HG03159 (cell line): Measurements from ENCODE around the gene ENTR1.
"Not testable (repeated sequence)": the region's sequence is repeated elsewhere in the genome, so short reads cannot be mapped to it uniquely, and the experiment has no call there.

Experiments used
- ATAC-seq: cut with Tn5 transposase; IDR thresholded peaks from one replicate; pipeline ENCODE4 v1.9.1; 2021; ENCODE audit warnings: mild to moderate bottlenecking, moderate library complexity; ENCODE audit not compliant: unreplicated experiment

The ENTR1 gene

DNA sequence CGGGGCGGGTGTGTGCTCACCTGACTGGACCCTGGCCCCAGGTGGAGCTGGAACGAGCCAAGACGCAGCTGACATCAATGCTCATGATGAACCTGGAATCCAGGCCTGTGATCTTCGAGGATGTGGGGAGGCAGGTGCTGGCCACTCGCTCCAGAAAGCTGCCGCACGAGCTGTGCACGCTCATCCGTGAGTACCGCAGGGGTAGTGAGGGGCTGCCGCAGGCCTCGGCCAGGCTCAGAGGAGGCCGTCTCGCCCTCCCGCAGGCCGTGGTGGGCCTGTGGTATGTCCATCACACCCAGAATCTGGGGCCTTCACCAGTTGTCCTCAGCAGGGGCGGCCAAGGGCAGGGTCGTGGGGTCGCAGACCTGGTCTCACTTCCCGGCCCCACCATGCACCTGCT, 11.4 kb upstream of the ENTR1 start:
- ATAC-seq = no peak

DNA sequence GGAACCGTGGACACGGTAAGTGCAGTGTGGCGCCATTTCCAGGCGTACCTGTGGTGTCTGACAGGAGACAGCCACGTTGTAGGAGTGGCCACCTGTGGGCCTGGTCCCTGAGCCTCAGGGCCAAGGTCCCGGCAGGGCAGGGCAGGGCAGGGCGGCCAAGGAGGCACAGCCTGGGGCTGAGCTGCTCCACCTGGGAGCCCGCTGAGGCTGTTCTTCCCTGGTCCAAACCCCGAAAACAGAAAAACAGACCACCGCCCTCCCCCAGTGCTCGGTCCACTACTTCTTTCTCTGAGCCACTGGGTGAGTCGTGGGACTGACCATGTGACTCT, 8.6 kb upstream of the ENTR1 start:
- no peak for ATAC-seq

DNA sequence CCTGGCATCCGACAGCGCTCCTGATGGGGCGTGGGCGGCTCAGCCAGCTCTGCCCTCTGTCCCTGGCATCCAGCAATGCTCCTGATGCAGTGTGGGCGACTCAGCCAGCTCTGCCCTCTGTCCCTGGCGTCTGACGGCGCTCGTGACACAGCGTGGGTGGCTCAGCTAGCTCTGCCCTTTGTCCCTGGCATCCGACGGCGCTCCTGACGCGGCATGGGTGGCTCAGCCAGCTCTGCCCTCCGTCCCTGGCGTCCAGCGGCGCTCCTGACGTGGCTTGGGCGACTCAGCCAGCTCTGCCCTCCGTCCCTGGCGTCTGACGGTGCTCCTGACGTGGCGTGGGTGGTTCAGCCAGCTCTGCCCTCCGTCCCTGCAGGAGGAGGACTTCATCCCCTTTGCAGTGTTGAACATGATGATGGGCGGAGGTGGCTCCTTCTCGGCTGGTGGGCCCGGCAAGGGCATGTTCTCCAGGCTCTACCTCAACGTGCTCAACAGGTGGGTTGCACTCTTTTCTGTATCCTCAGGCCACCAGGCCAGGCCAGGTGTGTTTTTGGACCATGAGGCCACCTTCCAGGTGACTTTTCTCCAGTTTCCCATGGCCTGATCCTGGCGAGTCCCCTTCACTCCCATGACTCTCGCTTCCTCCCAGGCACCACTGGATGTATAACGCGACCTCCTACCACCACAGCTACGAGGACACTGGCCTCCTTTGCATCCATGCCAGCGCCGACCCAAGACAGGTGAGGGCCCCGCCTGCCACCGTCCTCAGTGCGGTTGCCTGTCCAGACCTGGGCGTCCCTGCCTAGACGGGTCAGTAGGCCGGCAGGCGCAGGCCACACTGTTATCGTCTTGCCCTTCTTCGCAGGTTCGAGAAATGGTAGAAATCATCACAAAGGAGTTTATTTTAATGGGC, 8.0 kb upstream of the ENTR1 start:
- ATAC-seq = no peak

DNA sequence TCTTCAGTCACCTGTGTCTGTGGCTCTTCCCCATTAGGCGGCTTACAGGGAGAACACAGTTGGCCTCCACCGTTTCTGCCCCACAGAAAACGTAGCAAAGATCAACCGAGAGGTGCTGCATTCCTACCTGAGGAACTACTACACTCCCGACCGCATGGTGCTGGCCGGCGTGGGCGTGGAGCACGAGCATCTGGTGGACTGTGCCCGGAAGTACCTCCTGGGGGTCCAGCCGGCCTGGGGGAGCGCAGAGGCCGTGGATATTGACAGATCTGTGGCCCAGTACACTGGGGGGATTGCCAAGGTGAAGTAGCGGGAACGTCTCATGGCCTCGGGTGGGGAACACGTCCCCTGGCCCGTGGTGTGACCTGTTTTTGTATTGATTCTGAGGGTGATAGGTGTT, 6.5 kb upstream of the ENTR1 start:
- ATAC-seq = no peak

DNA sequence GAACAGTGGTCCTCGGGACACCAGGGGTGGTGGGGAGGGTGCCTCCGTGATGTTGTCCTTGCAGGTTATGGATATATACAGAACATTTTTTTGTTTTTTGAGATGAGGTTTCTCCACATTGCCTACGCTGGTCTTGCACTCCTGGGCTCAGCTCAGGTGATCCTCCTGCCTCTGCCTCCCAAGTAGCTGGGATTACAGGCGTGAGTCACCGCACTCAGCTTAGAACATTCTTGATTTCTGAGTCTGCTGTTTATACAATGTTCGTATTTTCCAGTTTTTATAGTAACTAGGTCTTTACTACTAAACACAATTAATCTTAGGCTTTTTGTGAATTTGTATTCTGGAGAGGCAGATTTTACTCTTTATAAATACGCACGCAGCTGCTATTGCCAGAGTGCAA, 6.0 kb upstream of the ENTR1 start:
- ATAC-seq = no peak

DNA sequence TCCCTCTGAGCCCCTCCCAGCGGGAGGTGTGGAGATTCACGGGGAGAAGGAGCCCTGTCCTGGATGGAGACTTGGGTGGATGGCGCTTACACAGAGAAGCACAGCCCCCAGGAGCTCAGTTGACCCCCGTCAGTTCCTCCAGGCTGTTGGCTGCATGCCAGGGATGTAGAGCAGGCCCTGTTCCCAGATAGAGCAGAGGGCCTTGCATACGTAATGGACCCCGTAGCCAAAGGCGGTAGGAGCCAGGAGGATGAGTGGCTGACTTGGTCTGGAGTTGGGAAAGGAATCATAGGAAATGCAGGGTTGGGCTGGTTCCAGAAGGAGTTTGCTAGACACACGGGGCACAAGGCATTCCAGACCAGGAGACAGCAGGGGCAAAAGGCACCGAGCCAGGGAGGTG, 2.5 kb upstream of the ENTR1 start:
- ATAC-seq = no peak

DNA sequence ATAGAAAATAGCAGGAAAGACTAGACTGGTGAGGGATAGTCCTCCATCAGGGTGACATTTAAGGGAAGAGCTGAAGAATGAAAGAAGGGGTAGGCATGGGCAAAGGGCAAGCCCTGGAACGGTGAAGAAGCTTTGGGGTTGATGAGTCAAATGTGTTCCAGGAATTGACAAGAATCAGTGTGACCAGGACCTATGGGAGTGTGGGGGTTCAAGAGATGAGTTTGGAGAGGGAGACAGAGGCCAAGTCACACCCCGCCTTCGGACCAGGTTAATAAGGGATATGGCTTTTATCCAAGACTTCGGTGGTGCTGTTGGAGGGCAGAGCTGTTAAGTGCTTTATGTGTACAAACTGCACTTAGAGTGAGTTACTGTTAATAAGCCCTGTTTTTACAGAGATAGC, 964 bp upstream of the ENTR1 start:
- ATAC-seq = no peak

DNA sequence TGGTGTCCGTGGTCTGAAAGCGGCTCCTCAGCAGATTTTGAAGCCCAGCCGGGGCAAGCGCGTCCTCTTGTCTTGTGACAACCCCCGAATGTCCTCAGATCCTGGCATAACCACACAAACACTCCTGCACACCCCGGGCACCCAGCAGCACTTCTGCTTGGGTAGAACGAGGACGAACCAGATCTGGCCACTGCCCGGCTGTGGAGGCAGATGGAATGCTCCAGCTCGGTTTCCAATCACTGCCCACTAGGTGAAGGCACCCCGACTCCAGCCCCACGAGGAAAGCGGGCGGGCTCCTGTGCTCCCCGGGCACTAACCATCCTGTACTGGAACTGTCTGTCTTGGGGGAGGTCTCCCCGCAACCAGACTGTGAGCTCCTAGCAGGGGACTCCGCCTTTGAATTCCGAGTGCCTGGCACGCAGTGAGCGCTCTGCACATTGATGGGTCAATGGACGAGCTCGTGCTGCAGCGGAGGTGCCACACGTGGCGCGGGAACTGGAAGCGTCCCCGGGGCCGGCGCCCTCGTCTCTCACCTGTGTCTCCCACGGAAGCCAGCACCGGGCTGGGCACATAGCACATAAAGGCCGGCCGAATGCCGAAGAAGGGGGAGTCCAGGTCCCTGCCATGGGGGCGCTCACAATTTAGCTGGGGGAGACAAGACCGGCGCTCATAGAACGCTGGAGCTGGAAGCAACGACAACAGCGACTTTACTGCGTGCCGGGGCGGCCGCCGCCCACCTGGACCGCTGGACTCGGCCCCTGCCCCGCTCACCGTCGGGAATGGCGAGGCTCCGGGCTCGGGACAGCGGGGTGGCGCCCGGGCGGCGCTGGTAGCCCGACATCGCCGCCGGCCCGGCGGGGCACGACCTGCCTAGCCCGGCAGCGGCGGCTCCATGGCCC, 608 bp downstream of the ENTR1 start:
- ATAC-seq = no peak

DNA sequence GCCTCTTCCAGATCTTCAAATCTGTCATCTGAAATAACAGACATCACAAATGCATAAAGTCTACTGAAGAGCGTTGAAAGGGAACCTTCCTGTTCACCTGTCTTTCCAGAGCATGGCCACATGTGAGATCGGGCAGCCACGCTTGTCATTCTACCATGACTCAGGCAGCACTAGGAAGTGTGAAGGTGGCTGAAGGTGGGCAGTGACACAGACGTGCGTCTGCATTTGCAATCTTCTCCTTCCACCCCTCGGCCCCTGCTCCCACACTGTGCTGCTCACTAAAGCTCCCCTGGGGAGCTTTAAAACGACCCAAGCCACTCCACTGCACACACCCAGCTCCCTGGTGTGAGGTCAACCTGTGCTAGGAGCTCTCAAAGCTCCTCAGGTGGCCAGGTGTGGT, 2.5 kb downstream of the ENTR1 start:
- no peak for ATAC-seq

DNA sequence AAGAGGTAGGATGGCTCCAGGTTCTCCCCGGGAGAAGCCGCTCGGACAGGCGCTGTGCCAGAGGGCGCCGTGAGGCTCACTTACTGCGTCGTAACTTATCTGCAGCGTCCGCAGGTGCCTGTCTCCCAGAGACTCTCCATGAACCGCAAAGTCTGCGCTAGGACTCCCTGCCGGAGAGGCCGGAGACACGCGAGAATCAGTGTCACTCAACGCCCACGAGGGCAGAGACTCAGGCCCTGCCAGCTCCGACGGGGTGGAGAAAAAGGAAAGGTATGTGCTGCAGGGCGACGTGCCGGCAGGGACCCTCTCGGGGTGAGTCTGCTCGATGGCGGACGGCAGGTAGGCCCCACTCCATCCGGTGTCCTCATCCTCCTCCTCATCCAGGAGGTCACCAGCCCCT, 3.4 kb downstream of the ENTR1 start:
- not testable (repeated sequence) for ATAC-seq

DNA sequence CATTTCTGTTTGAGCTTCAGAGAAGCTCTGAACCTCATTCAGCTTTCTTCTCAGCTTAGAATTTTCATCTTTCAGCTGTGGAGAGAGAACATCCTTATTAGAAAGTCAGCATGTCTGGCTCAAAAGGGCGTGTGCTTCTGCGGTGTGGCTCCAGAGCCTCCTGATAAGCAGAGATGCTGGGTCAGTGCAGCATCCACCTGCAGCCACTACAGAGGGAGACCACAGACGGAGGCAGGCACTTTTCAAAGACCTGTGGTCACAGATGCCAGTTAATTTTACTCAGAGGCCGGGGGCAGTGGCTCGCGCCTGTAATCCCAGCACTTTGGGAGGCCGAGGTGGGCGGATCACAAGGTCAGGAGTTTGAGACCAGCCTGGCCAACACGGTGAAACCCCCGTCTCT, 4.5 kb downstream of the ENTR1 start:
- ATAC-seq = not testable (repeated sequence)

DNA sequence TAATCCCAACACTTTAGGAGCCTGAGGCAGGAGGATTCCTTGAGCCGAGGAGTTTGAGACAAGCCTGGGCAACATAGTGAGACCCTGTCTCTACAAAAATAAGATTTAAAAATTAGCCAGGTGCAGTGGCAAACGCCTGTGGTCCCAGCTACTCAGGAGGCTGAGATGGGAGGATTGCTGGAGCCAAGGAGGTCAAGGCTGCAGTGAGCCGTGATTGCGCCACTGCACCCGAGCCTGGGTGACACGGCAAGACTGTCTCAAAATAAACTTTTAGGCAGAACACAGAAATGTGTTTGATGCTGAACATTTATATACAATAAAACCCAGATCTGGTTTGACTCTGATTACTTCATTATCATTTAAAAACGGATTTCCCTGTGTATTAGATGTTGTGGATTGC, 4.9 kb downstream of the ENTR1 start:
- no peak for ATAC-seq

DNA sequence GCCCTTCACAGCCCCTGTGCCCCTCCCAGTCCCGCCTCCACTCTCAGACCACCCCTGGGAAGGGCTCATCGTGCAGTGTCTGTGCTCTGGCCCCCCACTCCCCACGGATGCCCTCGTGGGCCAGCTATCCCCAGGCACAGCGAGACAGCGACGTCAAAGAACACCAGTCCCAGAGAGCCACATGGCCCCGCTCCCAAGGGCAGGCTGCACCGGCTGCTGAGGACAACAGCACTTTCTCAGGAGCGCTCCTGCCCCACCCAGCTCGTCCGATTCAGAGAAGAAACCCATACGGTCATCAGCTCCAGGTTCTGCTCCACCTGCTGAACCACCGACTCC, 5.6 kb downstream of the ENTR1 start:
- ATAC-seq = no peak

DNA sequence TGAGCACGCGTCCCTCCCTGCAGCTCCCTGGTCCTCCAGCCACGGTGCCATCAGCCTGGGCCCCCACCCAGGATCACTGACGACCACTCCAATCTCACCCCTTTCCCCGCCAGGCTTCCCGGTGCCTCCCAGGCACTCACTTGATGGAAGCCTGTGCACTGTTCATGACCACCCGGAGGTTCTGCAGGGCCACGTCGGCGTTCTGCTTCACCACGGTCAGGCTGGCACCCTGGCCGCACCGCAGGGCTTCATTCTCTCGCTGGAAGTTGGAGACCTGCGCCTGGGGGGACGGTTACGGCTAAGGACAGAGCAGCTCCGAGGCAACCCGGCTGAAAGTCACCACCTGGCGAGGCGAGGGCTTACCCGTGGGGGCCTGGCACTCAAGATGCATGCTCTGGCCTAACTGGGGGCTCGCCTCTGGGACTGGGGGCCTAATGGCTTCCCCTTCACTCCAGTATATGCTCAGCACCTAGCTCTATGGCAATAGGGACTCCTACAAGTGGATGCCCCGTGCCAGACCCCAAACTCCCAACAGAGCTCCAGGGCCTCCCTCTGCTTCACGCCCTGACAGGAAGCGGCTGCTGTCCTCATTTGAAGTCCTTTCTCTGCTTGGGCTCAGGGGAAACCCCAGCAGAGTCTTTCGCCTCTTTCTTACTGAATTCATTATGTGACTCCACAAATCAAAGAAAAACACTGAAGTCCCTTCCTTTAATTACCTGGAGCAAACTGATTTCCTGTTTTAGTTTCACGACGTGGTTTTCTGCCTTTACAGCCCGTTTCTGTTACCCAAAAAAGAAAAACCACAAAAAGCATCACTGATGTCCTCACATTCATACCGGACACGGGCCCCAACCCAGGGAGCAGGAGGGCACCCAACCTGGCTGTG, 6.3 kb downstream of the ENTR1 start:
- no peak for ATAC-seq

DNA sequence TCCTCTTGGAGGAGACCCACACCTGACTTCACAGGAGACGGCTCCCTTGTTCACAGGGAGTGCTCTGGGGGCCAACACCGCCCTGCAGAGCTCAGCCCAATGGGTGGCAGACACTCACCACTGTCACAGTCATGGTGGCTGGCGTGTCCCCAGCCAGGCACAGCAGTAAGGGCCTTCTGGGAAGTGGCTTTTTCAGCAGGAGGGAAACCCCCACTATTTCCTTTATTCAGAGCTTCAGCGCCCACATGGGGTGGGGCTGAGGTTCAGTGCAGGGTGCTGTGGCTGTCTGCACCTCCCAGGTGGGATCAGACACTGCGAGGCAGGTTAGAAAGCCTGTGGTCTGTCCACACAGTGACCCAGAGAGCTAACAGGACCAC, 6.9 kb downstream of the ENTR1 start:
- ATAC-seq = no peak

DNA sequence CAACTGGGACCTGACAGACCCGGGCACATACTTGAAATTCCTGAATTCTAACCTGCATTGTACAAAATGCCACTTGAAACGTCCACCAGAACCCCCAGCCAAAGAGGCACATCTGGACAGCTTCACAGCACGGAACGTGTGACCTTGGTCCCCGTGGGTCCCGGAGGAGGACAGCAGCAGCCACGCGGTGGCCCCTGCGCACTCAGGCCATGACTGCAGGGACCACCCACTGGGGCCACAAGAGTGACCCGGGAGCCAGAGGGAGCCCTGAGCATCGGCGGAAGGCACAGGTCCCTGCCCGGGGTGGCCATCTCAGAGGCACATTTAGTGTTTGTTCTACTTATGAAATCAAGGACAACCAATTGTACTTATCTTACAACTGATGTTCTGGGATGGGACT, 8.3 kb downstream of the ENTR1 start:
- no peak for ATAC-seq

DNA sequence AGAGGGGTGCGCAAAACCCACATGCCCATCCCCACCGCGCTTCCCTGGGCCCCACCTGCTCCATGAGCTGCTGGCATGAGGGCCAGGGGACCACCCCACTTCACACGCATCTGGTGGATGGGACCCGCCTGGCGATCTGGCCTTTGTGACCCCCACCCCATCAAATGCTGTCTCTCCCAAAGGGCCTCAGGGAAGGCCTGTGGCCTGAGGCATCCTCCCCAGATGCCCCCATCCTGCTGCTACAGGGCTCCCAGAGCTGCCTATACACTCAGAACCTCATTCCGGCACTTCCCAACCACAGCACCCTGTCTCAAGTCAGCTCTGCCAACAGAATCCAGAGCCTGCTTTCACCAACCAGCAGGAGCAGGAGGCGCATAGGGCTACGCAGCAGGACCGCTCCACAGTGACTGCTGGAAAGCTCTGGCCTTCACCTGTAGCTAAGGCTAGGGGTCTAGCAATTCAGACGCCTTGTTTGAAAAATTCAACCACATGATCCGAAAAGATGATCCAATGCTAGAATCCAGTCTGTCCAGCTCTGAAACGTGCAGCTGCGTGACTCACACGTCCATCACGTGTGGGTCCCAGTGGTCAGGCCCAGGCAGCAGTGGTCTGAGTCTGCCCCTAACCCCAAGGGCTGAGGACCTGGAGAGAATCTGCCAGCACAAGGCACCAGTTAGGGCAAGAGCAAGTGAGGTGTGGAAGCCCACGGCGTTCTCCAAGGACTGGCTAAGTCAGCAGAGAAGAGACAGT, 9.1 kb downstream of the ENTR1 start:
- no peak for ATAC-seq

DNA sequence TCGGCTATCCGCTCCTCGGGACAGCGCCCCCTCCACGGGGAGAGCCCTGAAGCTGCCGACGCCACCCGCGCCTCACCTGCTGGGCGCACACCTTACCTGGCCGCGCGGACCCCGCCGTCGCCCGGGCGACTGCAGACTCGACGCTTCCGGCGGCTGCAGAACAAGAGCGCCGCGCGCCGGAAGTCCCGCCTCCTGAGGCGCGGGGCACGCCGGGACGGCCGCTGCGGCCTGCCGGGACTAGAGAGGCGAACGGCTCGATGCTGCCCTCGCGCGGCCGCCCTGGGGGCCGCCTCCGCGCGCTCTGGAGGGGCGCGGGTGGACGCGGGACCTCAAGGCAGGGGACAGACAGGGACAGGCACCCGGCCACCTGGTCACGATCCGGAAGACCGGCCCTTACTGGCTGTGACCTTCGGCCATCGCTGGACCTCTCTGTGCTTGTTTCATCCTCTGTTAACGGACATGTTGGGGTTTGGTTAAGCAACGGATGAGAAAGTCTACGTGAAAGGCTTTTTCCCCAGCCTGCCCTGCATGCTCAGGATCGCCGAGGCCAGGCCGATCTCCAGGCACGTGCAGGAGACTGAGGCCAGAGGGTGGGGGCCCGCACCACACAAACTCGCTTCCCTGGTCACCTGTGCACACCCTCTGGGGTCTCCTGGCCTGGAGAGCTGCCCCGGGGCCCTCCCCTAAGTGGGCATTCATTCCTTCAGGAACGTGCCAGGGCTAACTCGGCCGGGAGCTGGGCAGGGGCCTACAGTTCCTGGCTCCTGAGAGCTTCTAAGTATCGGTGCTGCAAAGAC, 10.2 kb downstream of the ENTR1 start, which contains the start of gene SNAPC4:
Gene SNAPC4, minus strand, starts transcription at position 133 of the 797 bp plus-strand sequence. CDS start 1,742 bp downstream, outside the sequence.
- ATAC-seq = peak; percentile 65

DNA sequence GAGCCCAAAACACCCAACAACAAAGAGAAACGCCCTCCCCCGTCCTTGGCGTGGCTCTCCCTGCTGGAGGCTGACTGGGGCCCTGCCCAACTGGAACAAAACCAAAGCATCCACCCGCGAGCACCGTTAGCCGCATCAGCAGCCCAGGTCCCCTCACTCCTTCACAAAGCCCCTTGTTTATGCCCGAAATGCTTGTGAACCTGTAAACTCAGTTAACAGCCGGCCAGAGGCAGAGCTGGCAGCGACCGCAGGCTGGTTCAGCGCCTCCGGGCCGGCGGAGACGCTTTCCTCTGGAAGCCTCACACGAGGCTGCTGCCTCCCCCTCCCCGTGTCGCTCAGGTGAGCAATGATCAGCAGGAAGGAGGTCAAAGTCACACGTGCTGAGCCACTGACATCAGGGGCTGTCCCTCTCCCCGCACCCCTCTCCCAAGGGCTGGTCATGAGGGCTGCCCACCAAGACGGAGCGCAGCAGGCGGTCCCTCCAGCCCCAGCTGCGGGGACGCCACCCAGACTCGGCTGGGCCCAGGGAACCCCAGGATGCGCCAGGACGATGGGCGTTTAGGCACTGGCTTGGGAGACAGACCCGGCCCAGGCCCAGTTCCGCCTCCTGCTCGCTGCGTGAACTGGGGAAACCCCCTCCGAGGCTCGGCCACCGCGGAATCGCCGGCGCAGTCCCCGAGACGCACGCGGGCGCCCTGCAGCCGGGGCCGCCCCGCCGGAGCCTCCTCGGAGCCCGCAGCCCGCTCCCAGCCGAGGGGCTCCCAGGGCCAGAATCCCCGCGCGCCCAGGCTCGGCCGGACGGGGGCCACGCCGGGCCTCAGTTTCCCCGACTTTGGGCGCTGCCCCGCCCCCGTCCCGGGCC, 11.0 kb downstream of the ENTR1 start:
- no peak for ATAC-seq
